Measurements from ENCODE around the gene MRPS18A. TPM values are rescaled to one million over a fixed set of nuclear protein-coding genes. Genes with fewer than 3 reads are reported as not detected.

The MRPS18A gene
- 54.8 and 65.5 TPM in 2 replicates for total RNA-seq

DNA sequence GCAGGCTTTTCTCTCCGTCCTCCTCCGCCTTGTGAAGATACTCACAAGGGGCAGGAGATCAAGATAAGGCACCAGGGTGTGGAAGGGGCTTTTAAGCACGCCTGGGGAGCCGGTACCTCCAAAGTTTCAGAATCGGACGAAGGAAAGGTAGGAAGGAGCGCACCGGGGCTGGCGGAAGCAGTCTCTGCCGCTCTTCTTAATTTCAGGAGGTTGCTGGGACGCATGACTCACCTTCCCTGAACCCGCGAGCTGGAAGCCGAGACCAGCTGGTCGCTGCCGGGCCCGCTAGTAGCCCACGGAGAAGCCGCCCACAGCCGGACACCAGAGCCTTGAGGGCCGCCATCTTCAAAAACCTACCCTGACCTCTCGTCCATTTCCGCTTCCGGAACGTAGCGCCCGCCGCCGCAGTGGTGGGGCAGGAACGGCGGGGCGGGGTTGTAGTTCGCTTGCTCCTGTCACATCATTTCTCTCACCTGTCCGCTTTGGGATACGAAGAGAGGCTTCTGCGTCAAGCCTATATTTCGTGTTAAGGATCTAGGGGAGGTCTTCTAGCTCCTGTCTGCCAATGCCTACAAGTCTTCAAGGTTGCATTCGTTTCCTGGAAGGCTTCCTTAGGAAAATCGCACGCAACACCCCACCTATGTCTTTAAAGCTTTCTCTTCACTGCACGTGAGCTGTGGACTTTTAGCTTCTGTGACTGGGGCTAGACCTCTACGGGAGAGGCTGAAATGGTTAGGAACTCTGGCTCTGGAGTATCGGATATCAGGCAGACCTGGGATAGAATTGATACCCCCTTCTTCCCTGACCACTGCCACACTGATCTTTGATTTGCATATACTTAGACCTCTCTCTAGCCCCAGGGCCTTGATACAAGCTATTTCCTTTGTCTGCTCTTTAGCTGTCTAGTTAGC lies at the start of gene MRPS18A:
Gene MRPS18A, minus strand, starts transcription at position 355 of the 911 bp plus-strand sequence. Its CDS starts 12 bp downstream, at position 343.

DNA sequence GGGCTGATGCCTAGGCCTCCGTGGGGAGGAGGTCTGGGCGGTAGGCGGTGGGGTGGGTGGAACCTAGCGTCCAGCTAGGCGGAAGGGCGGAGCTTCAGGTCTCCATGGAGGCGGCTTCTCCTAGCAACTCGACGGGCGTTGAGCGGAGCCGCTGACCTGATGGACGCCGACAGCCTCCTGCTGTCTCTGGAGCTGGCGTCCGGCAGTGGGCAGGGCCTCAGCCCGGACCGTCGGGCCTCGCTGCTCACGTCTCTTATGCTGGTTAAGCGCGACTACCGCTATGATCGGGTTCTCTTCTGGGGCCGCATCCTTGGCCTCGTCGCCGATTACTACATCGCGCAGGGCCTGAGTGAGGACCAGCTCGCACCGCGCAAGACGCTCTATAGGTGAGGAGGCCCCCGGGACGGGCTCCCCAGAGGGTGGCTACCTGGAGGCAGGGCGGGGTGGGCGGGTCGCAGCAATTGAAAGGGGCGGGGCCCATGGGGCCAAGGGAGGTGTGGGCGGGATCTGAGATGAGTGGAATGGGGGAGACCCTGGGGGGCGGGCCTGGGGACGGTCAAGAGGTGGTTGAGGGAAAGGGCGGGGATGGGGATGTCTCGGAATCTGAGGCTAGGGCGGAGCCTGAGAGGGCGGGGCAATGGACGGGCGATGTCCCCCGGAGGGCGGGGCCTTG lies 42.5 kb downstream of the MRPS18A start, which contains the start of gene RSPH9:
Gene RSPH9, plus strand, starts transcription at position 97 of the 673 bp plus-strand sequence. Its CDS starts 63 bp downstream, at position 160.

DNA sequence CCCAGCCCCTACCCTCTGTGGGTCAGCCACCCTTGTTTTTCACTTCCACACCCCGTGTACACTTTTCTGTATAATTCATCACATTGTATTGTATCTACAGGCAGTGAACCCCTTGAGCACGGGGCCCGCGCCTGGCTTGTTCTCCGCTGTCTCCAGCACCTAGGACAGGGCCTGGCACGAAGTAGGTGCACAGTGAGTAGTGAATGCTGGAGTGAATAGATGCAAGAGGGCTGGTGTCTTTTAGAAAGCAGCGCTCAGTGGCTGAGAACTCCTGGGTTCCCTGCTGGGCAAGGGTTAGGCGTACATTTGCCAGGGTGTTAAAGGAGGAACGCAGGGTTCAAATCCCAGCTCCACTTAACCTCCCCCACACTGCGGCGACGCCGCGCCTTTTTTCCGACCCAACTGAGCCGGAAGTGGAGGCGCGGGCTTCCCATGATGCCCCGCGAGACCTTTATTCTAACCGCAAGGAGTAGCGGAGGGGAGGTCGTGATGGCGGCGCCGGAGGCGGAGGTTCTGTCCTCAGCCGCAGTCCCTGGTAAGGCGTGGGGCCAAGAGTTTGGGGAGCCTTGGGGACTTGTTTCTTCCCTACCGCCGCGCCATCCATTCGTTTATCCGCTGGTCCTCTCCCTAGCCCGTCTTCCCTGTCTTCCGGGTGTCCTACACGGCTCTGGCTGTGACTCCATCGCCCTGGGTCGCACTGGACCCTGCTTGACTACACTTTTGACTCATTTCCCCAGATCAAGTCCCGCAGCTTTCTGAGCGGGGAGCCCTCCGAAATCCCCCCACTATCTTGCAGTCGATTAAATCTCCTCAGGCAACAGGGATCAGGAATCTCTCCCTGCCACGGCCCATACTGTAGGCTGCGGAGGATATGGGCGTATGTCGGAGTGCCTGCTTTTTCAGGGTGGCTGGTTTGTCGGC lies 51.9 kb downstream of the MRPS18A start, which contains the start of gene MAD2L1BP:
Gene MAD2L1BP, plus strand, starts transcription at position 454 of the 921 bp plus-strand sequence. Its CDS starts 36 bp downstream, at position 490.

DNA sequence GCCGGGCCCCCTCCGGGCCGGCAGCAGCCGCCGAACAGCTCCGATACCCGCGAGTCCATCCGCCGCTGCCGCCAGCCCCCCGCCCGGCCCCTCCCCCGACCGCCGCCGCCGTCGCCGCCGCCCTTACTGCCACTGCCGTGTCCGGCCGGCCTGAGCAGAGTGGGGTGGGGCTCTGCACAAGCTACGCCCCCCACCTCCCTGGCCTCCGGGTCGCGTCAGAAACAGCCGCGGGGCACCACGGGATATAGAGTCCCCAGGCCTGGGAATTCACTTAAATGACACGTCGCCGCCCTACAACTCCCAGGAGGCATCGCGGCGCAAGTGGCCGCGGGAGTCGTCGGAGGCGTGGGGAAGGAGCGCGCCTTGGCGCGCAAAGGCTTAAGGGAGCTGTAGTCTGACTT lies 58.5 kb downstream of the MRPS18A start, which contains the start of gene GTPBP2:
Gene GTPBP2, minus strand, starts transcription at position 161 of the 401 bp plus-strand sequence. Its CDS starts 102 bp downstream, at position 59.

Other genes starting within 250 kb of the MRPS18A start
- gene DLK2, start 232.2 kb downstream of the MRPS18A start, total RNA-seq, result 3.1 and 5.3 TPM in 2 replicates
- 4.6 and 4.9 TPM in 2 replicates for gene TJAP1, start 210.2 kb downstream of the MRPS18A start, total RNA-seq
- gene LRRC73, start 177.4 kb downstream of the MRPS18A start, total RNA-seq, result under 0.01 and 0.24 TPM in 2 replicates
- 40.9 and 52.3 TPM in 2 replicates for gene YIPF3, start 170.9 kb downstream of the MRPS18A start, total RNA-seq
- 31.6 and 33.5 TPM in 2 replicates for gene POLR1C, start 170.7 kb downstream of the MRPS18A start, total RNA-seq
- gene XPO5, start 111.8 kb downstream of the MRPS18A start, total RNA-seq, result 37.1 and 43.1 TPM in 2 replicates
- gene POLH, start 111.6 kb downstream of the MRPS18A start, total RNA-seq, result 23.4 and 34.1 TPM in 2 replicates
- gene GTPBP2, start 58.5 kb downstream of the MRPS18A start, total RNA-seq, result 77.8 and 113 TPM in 2 replicates
- gene MAD2L1BP, start 52.0 kb downstream of the MRPS18A start, total RNA-seq, result 40.7 and 63.7 TPM in 2 replicates
- gene RSPH9, start 42.8 kb downstream of the MRPS18A start, total RNA-seq, result 0.21 and 0.24 TPM in 2 replicates
- gene VEGFA, start 82.4 kb upstream of the MRPS18A start, total RNA-seq, result 209 and 258 TPM in 2 replicates